SK-N-SH treated with all-trans-retinoic acid at 6 μM for 48 hours (cell line): ENCODE results near the gene GPR152.

Experiments used
- ATAC-seq: fragments of 200-7000 bp; cut with Tn5 transposase; 3 replicates; pipeline ENCODE4 v1.9.1; 2020; ENCODE audit warnings: mild to moderate bottlenecking, moderate library complexity
- ARNTL ChIP-seq: fragments of 450-650 bp; formaldehyde crosslinking; IDR thresholded peaks from 2 replicates; pipeline ENCODE4 v1.5.0; 2020; ENCODE audit warnings: low read depth, mild to moderate bottlenecking, moderate library complexity, borderline replicate concordance
- BACH2 ChIP-seq: fragments of 250-450 bp; sonication (Bioruptor Pico); IDR thresholded peaks from 2 replicates; pipeline ENCODE4 v1.9.0; 2021; ENCODE audit warnings: mild to moderate bottlenecking, borderline replicate concordance
- CREB5 ChIP-seq: fragments of 250-450 bp; sonication (Bioruptor Pico); IDR thresholded peaks from 2 replicates; pipeline ENCODE4 v1.5.1; 2020; ENCODE audit warnings: low read depth, mild to moderate bottlenecking, moderate library complexity
- CSDC2 ChIP-seq: fragments of 250-450 bp; sonication (Bioruptor Pico); IDR thresholded peaks from 2 replicates; pipeline ENCODE4 v1.5.0; 2020; ENCODE audit warnings: mild to moderate bottlenecking, moderate library complexity
- CSRNP3 ChIP-seq: fragments of 250-450 bp; sonication (Bioruptor Pico); IDR thresholded peaks from 2 replicates; pipeline ENCODE4 v1.5.1; 2021; ENCODE audit warnings: mild to moderate bottlenecking, moderate library complexity
- ESRRG ChIP-seq: fragments of 250-450 bp; sonication (Bioruptor Pico); IDR thresholded peaks from 2 replicates; pipeline ENCODE4 v1.6.1; 2021; ENCODE audit warnings: mild to moderate bottlenecking
- GLIS3 ChIP-seq: fragments of 250-450 bp; sonication (Bioruptor Pico); IDR thresholded peaks from 2 replicates; pipeline ENCODE4 v1.5.0; 2020; ENCODE audit warnings: mild to moderate bottlenecking, moderate library complexity
- ISL1 ChIP-seq: fragments of 250-450 bp; sonication (Bioruptor Pico); IDR thresholded peaks from 2 replicates; pipeline ENCODE4 v2.1.2; 2022; ENCODE audit warnings: mild to moderate bottlenecking, moderate library complexity
- OSR1 ChIP-seq: fragments of 250-450 bp; sonication (Bioruptor Pico); IDR thresholded peaks from 2 replicates; pipeline ENCODE4 v1.8.0; 2022; ENCODE audit warnings: moderate library complexity, mild to moderate bottlenecking, inconsistent platforms
- PATZ1 ChIP-seq: fragments of 250-450 bp; sonication (Bioruptor Pico); IDR thresholded peaks from 2 replicates; pipeline ENCODE4 v1.8.0; 2020; ENCODE audit warnings: mild to moderate bottlenecking, moderate library complexity, borderline replicate concordance
- POU6F1 ChIP-seq: fragments of 250-450 bp; sonication (Bioruptor Pico); IDR thresholded peaks from 2 replicates; pipeline ENCODE4 v1.8.0; 2021; ENCODE audit warnings: low read depth, mild to moderate bottlenecking, moderate library complexity, borderline replicate concordance
- PPARA ChIP-seq: fragments of 250-450 bp; sonication (Bioruptor Pico); IDR thresholded peaks from 2 replicates; pipeline ENCODE4 v1.5.0; 2020; ENCODE audit warnings: mild to moderate bottlenecking, borderline replicate concordance
- RARB ChIP-seq: fragments of 250-450 bp; sonication (Bioruptor Pico); IDR thresholded peaks from 2 replicates; pipeline ENCODE4 v1.8.0; 2021; ENCODE audit warnings: mild to moderate bottlenecking, moderate library complexity
- SNAI2 ChIP-seq: fragments of 250-450 bp; sonication (Bioruptor Pico); IDR thresholded peaks from 2 replicates; pipeline ENCODE4 v1.5.0; 2020; ENCODE audit warnings: mild to moderate bottlenecking, moderate library complexity
- TCF4 ChIP-seq: fragments of 250-450 bp; sonication (Bioruptor Pico); IDR thresholded peaks from 2 replicates; pipeline ENCODE4 v1.8.0; 2021; ENCODE audit warnings: mild to moderate bottlenecking, moderate library complexity, borderline replicate concordance
- TOX ChIP-seq: fragments of 250-450 bp; sonication (Bioruptor Pico); IDR thresholded peaks from 2 replicates; pipeline ENCODE4 v1.8.0; 2021; ENCODE audit warnings: mild to moderate bottlenecking, moderate library complexity, borderline replicate concordance
- TSHZ2 ChIP-seq: fragments of 250-450 bp; sonication (Bioruptor Pico); IDR thresholded peaks from 2 replicates; pipeline ENCODE4 v1.5.0; 2020; ENCODE audit warnings: mild to moderate bottlenecking, moderate library complexity
- ZC3H10 ChIP-seq: fragments of 250-450 bp; sonication (Bioruptor Pico); IDR thresholded peaks from 2 replicates; pipeline ENCODE4 v1.5.1; 2021; ENCODE audit warnings: mild to moderate bottlenecking, moderate library complexity
- ZFP3 ChIP-seq: fragments of 250-450 bp; sonication (Bioruptor Pico); IDR thresholded peaks from 2 replicates; pipeline ENCODE4 v1.5.0; 2020; ENCODE audit warnings: mild to moderate bottlenecking, moderate library complexity
- ZFP30 ChIP-seq: fragments of 450-650 bp; formaldehyde crosslinking; IDR thresholded peaks from 2 replicates; pipeline ENCODE4 v1.5.0; 2022; ENCODE audit warnings: mild to moderate bottlenecking, moderate library complexity
- ZNF565 ChIP-seq: fragments of 450-650 bp; formaldehyde crosslinking; conservative IDR thresholded peaks from 2 replicates; pipeline ENCODE4 v1.5.0; 2020; ENCODE audit warnings: low read depth, mild to moderate bottlenecking, moderate library complexity
- ZNF70 ChIP-seq: fragments of 450-650 bp; formaldehyde crosslinking; IDR thresholded peaks from 2 replicates; pipeline ENCODE4 v1.5.0; 2020; ENCODE audit warnings: mild to moderate bottlenecking, moderate library complexity
- ZNF8 ChIP-seq: fragments of 450-650 bp; formaldehyde crosslinking; IDR thresholded peaks from 2 replicates; pipeline ENCODE4 v1.5.0; 2020; ENCODE audit warnings: mild to moderate bottlenecking, moderate library complexity

Gene GPR152

GRCh38 chr11:67418476-67419281, 33.9 kb downstream of the GPR152 start:
- no peak for ATAC-seq
- no peak for TF ChIP-seq ESRRG
- no peak for TF ChIP-seq CSRNP3 (CRISPR knock-in tag)
- no peak for TF ChIP-seq ZFP3 (CRISPR knock-in tag)
- TF ChIP-seq ZNF8 (CRISPR knock-in tag) = no peak
- TF ChIP-seq BACH2 = no peak
- no peak for TF ChIP-seq ZNF565 (CRISPR knock-in tag)
- no peak for TF ChIP-seq SNAI2 (CRISPR knock-in tag)
- TF ChIP-seq PPARA (CRISPR knock-in tag) = no peak
- no peak for TF ChIP-seq TSHZ2 (CRISPR knock-in tag)
- no peak for TF ChIP-seq PATZ1 (CRISPR knock-in tag)
- no peak for TF ChIP-seq ZFP30 (CRISPR knock-in tag)
- no peak for TF ChIP-seq RARB (CRISPR knock-in tag)

- TF ChIP-seq ARNTL (CRISPR knock-in tag) = no peak
- no peak for TF ChIP-seq ZFP3 (CRISPR knock-in tag)
- no peak for TF ChIP-seq CSRNP3 (CRISPR knock-in tag)
- no peak for TF ChIP-seq CREB5
- no peak for TF ChIP-seq ZNF565 (CRISPR knock-in tag)
- TF ChIP-seq ZC3H10 = no peak
- no peak for TF ChIP-seq ZNF8 (CRISPR knock-in tag)
- TF ChIP-seq ESRRG = no peak
- no peak for TF ChIP-seq ISL1
- TF ChIP-seq PATZ1 (CRISPR knock-in tag) = no peak
- no peak for TF ChIP-seq SNAI2 (CRISPR knock-in tag)
- TF ChIP-seq POU6F1 (CRISPR knock-in tag) = no peak
- TF ChIP-seq RARB (CRISPR knock-in tag) = no peak
- TF ChIP-seq OSR1 (CRISPR knock-in tag) = no peak
- TF ChIP-seq CSDC2 (CRISPR knock-in tag) = no peak
- no peak for TF ChIP-seq TCF4 (CRISPR knock-in tag)
- no peak for TF ChIP-seq TOX (CRISPR knock-in tag)
- no peak for TF ChIP-seq GLIS3 (CRISPR knock-in tag)
- no peak for TF ChIP-seq ZNF70 (CRISPR knock-in tag)
- no peak for TF ChIP-seq ZFP30 (CRISPR knock-in tag)
- ATAC-seq = no peak
Measured at GRCh38 chr11:67417425-67417824, 35.1 kb downstream of the GPR152 start.
